Measurements from ENCODE around the gene ACTG1. TPM values are rescaled to one million over a fixed set of nuclear protein-coding genes. Genes with fewer than 3 reads are reported as not detected.
A peak's percentile ranks its signal among the peaks of the same experiment; 100 is the strongest.

ACTG1 gene
- polyA plus RNA-seq, 1 donor = 2,245 TPM

- H3K27me3 ChIP-seq (ENCODE audit: control insufficient read depth, insufficient read depth, low read length) = peaks cover 15% of the 10 kb centered on the region
- no peaks in the 10 kb centered on the region for H3K4me1 ChIP-seq (ENCODE audit: control insufficient read depth, insufficient read depth, low read length)
Measured at GRCh38 chr17:81499601-81499970, 13.0 kb downstream of the ACTG1 start.

DNA sequence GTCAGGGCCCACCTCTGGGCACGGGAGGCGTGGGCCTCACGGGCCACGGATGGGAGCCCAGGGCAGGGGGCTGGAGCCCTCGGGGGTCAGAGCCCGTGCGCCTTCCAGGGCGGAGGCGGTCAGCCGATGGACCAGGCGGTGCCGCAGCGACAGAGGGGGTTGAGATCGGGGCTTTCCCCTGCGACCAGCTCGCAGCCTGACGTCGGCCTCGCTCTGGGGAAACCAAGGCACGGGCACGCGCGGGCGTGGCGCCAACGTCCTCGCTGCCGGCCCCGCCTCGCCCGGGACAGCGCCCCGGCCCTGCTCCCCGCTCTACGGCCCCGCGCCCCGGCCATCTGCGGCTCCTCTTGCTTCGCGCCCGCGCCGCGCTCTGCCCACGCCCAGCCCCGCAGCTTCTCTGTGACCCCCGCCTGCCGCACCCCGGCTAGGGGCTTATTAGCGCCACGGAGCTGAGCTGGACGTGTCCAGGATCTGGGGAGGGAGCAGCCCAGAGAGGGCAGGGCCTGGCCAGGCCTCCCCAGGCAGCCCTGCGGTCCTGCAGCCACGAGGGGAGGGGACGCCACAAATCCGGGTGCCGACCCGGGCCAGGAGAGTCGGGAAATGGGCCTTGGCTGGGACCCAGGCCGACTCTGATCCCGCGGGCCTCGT is 13.5 kb downstream of the ACTG1 start:
- no peak for DNase-seq
- Histone ChIP-seq H3K27me3 (ENCODE audit: control insufficient read depth, insufficient read depth, low read length) (peaks cover 15% of the 10 kb centered on the region), H3K4me3 (ENCODE audit: low read length) (no peak overlapping the region), H3K36me3 (ENCODE audit: control insufficient read depth, insufficient read depth, low read length) (no peaks in the 10 kb centered on the region), H3K27ac (ENCODE audit: low read length) (no peak overlapping the region), H3K9me3 (ENCODE audit: control insufficient read depth, low read depth, low read length) (no peaks in the 10 kb centered on the region), H3K4me1 (ENCODE audit: control insufficient read depth, insufficient read depth, low read length) (no peaks in the 10 kb centered on the region)
- no CpG with 5 or more reads among the region's 64 CpGs for WGBS (ENCODE audit: insufficient coverage, low lambda C conversion rate)

More at GRCh38 chr17:81499601-81499970, 13.0 kb downstream of the ACTG1 start:
- no peak overlapping the region for H3K4me3 ChIP-seq (ENCODE audit: low read length)
- WGBS (ENCODE audit: insufficient coverage, low lambda C conversion rate) = no CpG with 5 or more reads among the region's 12 CpGs
- no peaks in the 10 kb centered on the region for H3K36me3 ChIP-seq (ENCODE audit: control insufficient read depth, insufficient read depth, low read length)
- no peak for DNase-seq
- no peaks in the 10 kb centered on the region for H3K9me3 ChIP-seq (ENCODE audit: control insufficient read depth, low read depth, low read length)
- no peak overlapping the region for H3K27ac ChIP-seq (ENCODE audit: low read length)

GRCh38 chr17:81494626-81495377 is 17.8 kb downstream of the ACTG1 start:
- WGBS (ENCODE audit: insufficient coverage, low lambda C conversion rate) = 83% methylated on average over 1 of the region's 8 CpGs
- DNase-seq = no peak
- Histone ChIP-seq H3K9me3 (ENCODE audit: control insufficient read depth, low read depth, low read length) (no peaks in the 10 kb centered on the region), H3K36me3 (ENCODE audit: control insufficient read depth, insufficient read depth, low read length) (no peaks in the 10 kb centered on the region), H3K4me3 (ENCODE audit: low read length) (no peak overlapping the region), H3K27me3 (ENCODE audit: control insufficient read depth, insufficient read depth, low read length) (peaks cover 15% of the 10 kb centered on the region), H3K27ac (ENCODE audit: low read length) (no peak overlapping the region), H3K4me1 (ENCODE audit: control insufficient read depth, insufficient read depth, low read length) (peaks cover 19% of the 10 kb centered on the region)

- Histone ChIP-seq H3K4me1 (ENCODE audit: control insufficient read depth, insufficient read depth, low read length) (peaks cover 26% of the 10 kb centered on the region), H3K27ac (ENCODE audit: low read length) (no peak overlapping the region), H3K9me3 (ENCODE audit: control insufficient read depth, low read depth, low read length) (peaks cover 3% of the 10 kb centered on the region), H3K27me3 (ENCODE audit: control insufficient read depth, insufficient read depth, low read length) (peaks cover 3% of the 10 kb centered on the region), H3K4me3 (ENCODE audit: low read length) (no peak overlapping the region), H3K36me3 (ENCODE audit: control insufficient read depth, insufficient read depth, low read length) (no peaks in the 10 kb centered on the region)
- no peak for DNase-seq
- WGBS (ENCODE audit: insufficient coverage, low lambda C conversion rate) = no CpG with 5 or more reads among the region's 16 CpGs
Measured at GRCh38 chr17:81493198-81494038, 19.2 kb downstream of the ACTG1 start.

- Histone ChIP-seq H3K36me3 (ENCODE audit: control insufficient read depth, insufficient read depth, low read length) (no peaks in the 10 kb centered on the region), H3K4me1 (ENCODE audit: control insufficient read depth, insufficient read depth, low read length) (peaks cover 27% of the 10 kb centered on the region), H3K27me3 (ENCODE audit: control insufficient read depth, insufficient read depth, low read length) (peaks cover 3% of the 10 kb centered on the region), H3K4me3 (ENCODE audit: low read length) (no peak overlapping the region), H3K9me3 (ENCODE audit: control insufficient read depth, low read depth, low read length) (peaks cover 4% of the 10 kb centered on the region), H3K27ac (ENCODE audit: low read length) (no peak overlapping the region)
- WGBS (ENCODE audit: insufficient coverage, low lambda C conversion rate) = 100% methylated on average over 1 of the region's 9 CpGs
- DNase-seq = no peak
Measured at GRCh38 chr17:81492706-81493105, 19.9 kb downstream of the ACTG1 start.

GRCh38 chr17:81492202-81492601 is 20.4 kb downstream of the ACTG1 start:
- Histone ChIP-seq H3K4me1 (ENCODE audit: control insufficient read depth, insufficient read depth, low read length) (peaks cover 30% of the 10 kb centered on the region), H3K4me3 (ENCODE audit: low read length) (no peak overlapping the region), H3K36me3 (ENCODE audit: control insufficient read depth, insufficient read depth, low read length) (no peaks in the 10 kb centered on the region), H3K27me3 (ENCODE audit: control insufficient read depth, insufficient read depth, low read length) (peaks cover 3% of the 10 kb centered on the region), H3K9me3 (ENCODE audit: control insufficient read depth, low read depth, low read length) (peaks cover 4% of the 10 kb centered on the region), H3K27ac (ENCODE audit: low read length) (no peak overlapping the region)
- no peak for DNase-seq
- WGBS (ENCODE audit: insufficient coverage, low lambda C conversion rate) = no CpG with 5 or more reads among the region's 18 CpGs

DNA sequence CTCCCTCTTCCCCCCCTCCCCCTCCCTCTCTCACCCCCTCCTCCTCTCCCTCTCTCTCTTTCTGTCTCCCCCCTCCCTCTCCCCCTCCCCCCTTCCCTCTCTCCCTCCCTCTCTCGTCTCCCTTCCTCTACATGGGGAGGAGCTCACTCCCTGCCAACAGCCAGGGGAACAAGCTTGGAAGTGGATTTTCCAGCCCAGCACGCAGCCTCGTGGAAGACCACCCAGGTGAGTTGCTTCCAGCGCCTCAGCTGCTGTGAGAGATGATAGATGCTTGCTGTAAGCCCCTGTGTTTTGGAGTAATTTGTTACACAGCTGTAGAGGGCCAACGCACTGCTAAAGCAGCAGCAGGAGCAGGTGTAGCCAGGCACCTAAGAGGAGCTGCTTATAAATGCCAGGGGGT is 20.8 kb downstream of the ACTG1 start:
- H3K9me3 ChIP-seq (ENCODE audit: control insufficient read depth, low read depth, low read length) = peaks cover 4% of the 10 kb centered on the region
- peaks cover 3% of the 10 kb centered on the region for H3K27me3 ChIP-seq (ENCODE audit: control insufficient read depth, insufficient read depth, low read length)
- H3K4me3 ChIP-seq (ENCODE audit: low read length) = no peak overlapping the region
- peaks cover 32% of the 10 kb centered on the region for H3K4me1 ChIP-seq (ENCODE audit: control insufficient read depth, insufficient read depth, low read length)
- H3K27ac ChIP-seq (ENCODE audit: low read length) = no peak overlapping the region
- no peaks in the 10 kb centered on the region for H3K36me3 ChIP-seq (ENCODE audit: control insufficient read depth, insufficient read depth, low read length)
- DNase-seq = peak in 1 of 2 donors; percentile 8
- WGBS (ENCODE audit: insufficient coverage, low lambda C conversion rate) = no CpG with 5 or more reads among the region's 5 CpGs

GRCh38 chr17:81491181-81491581 is 21.4 kb downstream of the ACTG1 start:
- peaks cover 4% of the 10 kb centered on the region for H3K9me3 ChIP-seq (ENCODE audit: control insufficient read depth, low read depth, low read length)
- H3K36me3 ChIP-seq (ENCODE audit: control insufficient read depth, insufficient read depth, low read length) = no peaks in the 10 kb centered on the region
- no CpG with 5 or more reads among the region's 5 CpGs for WGBS (ENCODE audit: insufficient coverage, low lambda C conversion rate)
- no peaks in the 10 kb centered on the region for H3K27me3 ChIP-seq (ENCODE audit: control insufficient read depth, insufficient read depth, low read length)
- peak overlapping the region; percentile 11 for H3K27ac ChIP-seq (ENCODE audit: low read length)
- H3K4me3 ChIP-seq (ENCODE audit: low read length) = no peak overlapping the region
- H3K4me1 ChIP-seq (ENCODE audit: control insufficient read depth, insufficient read depth, low read length) = peaks cover 32% of the 10 kb centered on the region
- peak; percentile 84 to 89 for DNase-seq

DNA sequence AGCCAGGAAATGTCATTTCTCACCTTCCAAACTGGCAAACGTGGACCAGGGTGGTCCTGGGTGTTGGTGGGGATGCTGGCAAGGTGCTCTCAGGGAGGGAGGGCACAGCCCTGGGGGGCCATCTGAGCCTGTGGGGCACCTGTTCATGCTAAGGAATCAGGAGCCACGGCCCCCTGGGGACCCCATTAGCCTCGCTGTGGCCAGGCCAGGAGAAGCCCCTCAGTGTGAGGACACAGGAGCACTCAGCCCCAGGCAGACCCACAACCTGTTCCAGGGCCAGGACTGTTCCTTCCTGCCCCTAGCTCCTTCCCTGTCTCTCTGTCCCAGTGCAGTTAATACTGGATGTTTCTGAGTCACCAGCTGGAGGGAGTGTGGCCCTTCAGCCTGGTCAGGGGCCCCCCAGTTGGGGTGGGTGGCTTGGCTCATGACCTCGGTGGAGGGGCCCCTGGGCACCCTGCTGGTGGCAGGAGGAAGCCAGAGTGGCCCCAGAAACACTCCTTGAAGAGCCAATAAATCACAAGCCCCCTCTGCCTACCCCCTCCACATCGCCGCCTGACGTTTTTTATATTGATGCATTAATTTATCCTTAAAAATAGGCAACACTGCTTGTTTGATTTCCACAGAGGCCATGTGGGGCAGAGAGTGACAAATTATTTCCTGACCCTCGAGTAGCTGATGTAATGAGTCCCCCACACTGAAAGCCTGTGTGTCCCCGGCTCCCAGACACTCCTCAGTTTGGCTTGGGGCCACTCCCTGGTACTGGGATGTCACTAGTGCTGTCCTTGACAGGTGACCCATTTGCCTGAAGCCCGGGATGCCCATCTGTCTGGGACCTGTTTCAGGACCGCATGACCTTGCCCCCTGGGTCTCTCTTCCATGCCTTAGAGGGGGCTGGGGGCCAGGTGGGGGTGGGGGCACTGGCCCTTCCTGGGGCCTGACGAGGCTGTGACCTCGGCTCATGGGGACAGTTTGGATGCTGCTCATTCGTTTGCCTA is 22.3 kb downstream of the ACTG1 start:
- no peaks in the 10 kb centered on the region for H3K36me3 ChIP-seq (ENCODE audit: control insufficient read depth, insufficient read depth, low read length)
- peak in 1 of 2 donors; percentile 19 for DNase-seq
- H3K27me3 ChIP-seq (ENCODE audit: control insufficient read depth, insufficient read depth, low read length) = no peaks in the 10 kb centered on the region
- H3K4me1 ChIP-seq (ENCODE audit: control insufficient read depth, insufficient read depth, low read length) = peaks cover 32% of the 10 kb centered on the region
- H3K27ac ChIP-seq (ENCODE audit: low read length) = peak overlapping the region; percentile 11
- no peak overlapping the region for H3K4me3 ChIP-seq (ENCODE audit: low read length)
- H3K9me3 ChIP-seq (ENCODE audit: control insufficient read depth, low read depth, low read length) = peaks cover 4% of the 10 kb centered on the region
- no CpG with 5 or more reads among the region's 14 CpGs for WGBS (ENCODE audit: insufficient coverage, low lambda C conversion rate)
